Measurements from ENCODE around the gene SCUBE1. TPM values are rescaled to one million over a fixed set of nuclear protein-coding genes. Genes with fewer than 3 reads are reported as not detected.

The SCUBE1 gene
- total and polyA plus RNA-seq, 2 of the 8 experiments (the other 6 are each of a cell fraction or from before 2014, with no cell fraction given): 2.3 to 4.9 TPM

- ChIA-PET CTCF (ENCODE audit: partially characterized antibody) (interaction anchor here (0.6 to 18.2 kb wide), 8 partner anchors 9 to 398 kb away, joined by 3 to 388 read pairs (median 56); no protein-coding TSS in a partner anchor), POLR2A (ENCODE audit: partially characterized antibody) (interaction anchor here (1.2 kb wide), 1 partner anchor 34 kb away, joined by 3 read pairs; no protein-coding TSS in a partner anchor)
- Histone ChIP-seq H3K4ac (replicated peaks; ENCODE audit: insufficient read length, low read depth, low read length) (no peak overlapping the region), H3K36me3 (ENCODE audit: control insufficient read depth in 2 of 4, insufficient read depth in 4 of 4, low read length in 3 of 4) (no peaks in the 10 kb centered on the region), H3K56ac (replicated peaks; ENCODE audit: insufficient read length, low read depth, low read length) (no peak overlapping the region), H3K4me3 (ENCODE audit: extremely low read depth in 1 of 4, insufficient read depth in 2 of 4, low read depth in 3 of 4, low read length in 4 of 4) (no peak overlapping the region), H3K79me2 (ENCODE audit: control insufficient read depth in 1 of 2, insufficient read depth in 2 of 2, low read length in 2 of 2) (no peaks in the 10 kb centered on the region), H2BK12ac (ENCODE audit: low read depth, low read length) (no peak overlapping the region), H3K4me1 (replicated peaks in 1 of 4; ENCODE audit: control insufficient read depth in 3 of 4, insufficient read depth in 4 of 4, low read length in 3 of 4) (peaks cover 0 to 4% (median under 1%) of the 10 kb centered on the region in 4 experiments; a peak in 1 of 7 replicates), H4K8ac (ENCODE audit: extremely low read depth, insufficient read depth, low read length) (no peak overlapping the region), H3K4me2 (ENCODE audit: insufficient read depth in 1 of 2, low read depth in 2 of 2, low read length in 2 of 2) (no peak overlapping the region), H2AFZ (ENCODE audit: low read length) (no peak overlapping the region), H3K14ac (ENCODE audit: insufficient read length) (no peak overlapping the region), H4K91ac (replicated peaks; ENCODE audit: insufficient read length, low read length) (no peak overlapping the region), H2AK5ac (ENCODE audit: low read depth, low read length) (no peak overlapping the region), H3K9ac (replicated peaks in 1 of 4; ENCODE audit: extremely low read depth in 1 of 4, low read depth in 3 of 4, low read length in 3 of 4) (no peak overlapping the region), H4K20me1 (replicated peaks in 1 of 2; ENCODE audit: control insufficient read depth in 1 of 2, insufficient read depth in 2 of 2, low read length in 2 of 2) (peaks cover 0 to 2% of the 10 kb centered on the region in 2 experiments), H3K23ac (ENCODE audit: insufficient read length) (no peak overlapping the region), H3K27ac (ENCODE audit: low read depth, low read length) (no peak overlapping the region), H3K18ac (ENCODE audit: extremely low read depth, low read length) (no peak overlapping the region), H3K23me2 (ENCODE audit: low read depth, low read length) (no peaks in the 10 kb centered on the region), H2BK20ac (ENCODE audit: low read length) (no peak overlapping the region), H4K5ac (ENCODE audit: insufficient read length, low read depth, low read length) (no peak overlapping the region), H2BK5ac (ENCODE audit: low read depth, low read length) (no peak overlapping the region), H3K27me3 (replicated peaks in 1 of 4; ENCODE audit: control insufficient read depth in 3 of 4, extremely low read depth in 1 of 4, insufficient read depth in 3 of 4, low read length in 3 of 4) (no peaks in the 10 kb centered on the region), H3K79me1 (ENCODE audit: low read depth, low read length) (no peaks in the 10 kb centered on the region), H3K9me3 (ENCODE audit: insufficient read depth in 2 of 2, low read depth in 1 of 2, low read length in 1 of 2) (no peaks in the 10 kb centered on the region), H2BK120ac (replicated peaks; ENCODE audit: low read depth, low read length) (no peak overlapping the region), H2BK15ac (ENCODE audit: low read length) (no peak overlapping the region)
- 81% methylated on average over 13 of the region's 13 CpGs; no CpG with 5 or more reads in 1 of the 2 experiments for WGBS, 2 experiments (ENCODE audit: extremely low coverage in 1 of 2, insufficient coverage in 1 of 2, insufficient read length in 1 of 2, insufficient replicate concordance in 2 of 2, low coverage in 1 of 2, low lambda C conversion rate in 2 of 2, missing lambda C conversion rate in 1 of 2)
- no peak for FAIRE-seq
- no peak for DNase-seq (ENCODE audit: low read depth in 1 of 2, low spot score in 2 of 2)
- TF ChIP-seq MAFK (IDR thresholded peaks at IDR 0.05; ENCODE audit: low read depth, low read length): no peak
- no peak for TF ChIP-seq TAF7 (optimal IDR thresholded peaks at IDR 0.05; ENCODE audit: borderline replicate concordance, low read depth, low read length)
- TF ChIP-seq PHF8 (conservative IDR thresholded peaks at IDR 0.05; ENCODE audit: low read depth, low read length): no peak
- no peak for TF ChIP-seq JUN (IDR thresholded peaks at IDR 0.05; ENCODE audit: low read depth, low read length)
- TF ChIP-seq TEAD4 (IDR thresholded peaks at IDR 0.05; ENCODE audit: low read depth, low read length): no peak
- TF ChIP-seq SP1 (IDR thresholded peaks at IDR 0.05; ENCODE audit: low read depth, low read length): no peak
- no peak for TF ChIP-seq SP2 (IDR thresholded peaks at IDR 0.05; ENCODE audit: low read length)
- no peak for TF ChIP-seq ATF2 (IDR thresholded peaks at IDR 0.05; ENCODE audit: low read length)
- TF ChIP-seq HDAC6 (IDR thresholded peaks at IDR 0.05; ENCODE audit: low read depth, low read length): no peak
- no peak for TF ChIP-seq KDM5A (IDR thresholded peaks at IDR 0.05; ENCODE audit: low read length)
- TF ChIP-seq YY1 (IDR thresholded peaks at IDR 0.05; ENCODE audit: low read depth, low read length): no peak
- TF ChIP-seq EGR1 (IDR thresholded peaks at IDR 0.05; ENCODE audit: borderline replicate concordance, low read depth, low read length): no peak
Observed at GRCh38 chr22:43267981-43268660, 75.1 kb downstream of the SCUBE1 start.
